Endothelial cell of umbilical vein (primary cell): ENCODE measurements around the gene COA5. TPM values are rescaled to one million over a fixed set of nuclear protein-coding genes. Genes with fewer than 3 reads are reported as not detected.

Experiments
- BruUV-seq: library from RNA; stranded (reverse); fragments of 400-500 nt; replicated peaks from 2 replicates; lab custom pipeline; 2021; lab: Mats Ljungman, UMichigan
- CTCF ChIA-PET: fragments of 300-600, 350-600 bp; sonication (Branson Sonifier 250); formaldehyde crosslinking; loops from one replicate; lab custom pipeline; 2021; ENCODE audit warnings: antibody characterized with exemption, inconsistent platforms; lab: Charles Lee
- POLR2A ChIA-PET: fragments of 300-600, 350-600 bp; sonication (Branson Sonifier 250); formaldehyde crosslinking; loops from one replicate; lab custom pipeline; 2021; ENCODE audit warnings: antibody characterized with exemption, inconsistent platforms; lab: Charles Lee
- DNase-seq: peaks from one replicate; pipeline ENCODE4 v3.0.0-alpha.2; 2011; ENCODE audit warnings: low read depth, low spot score
- FAIRE-seq: peaks from 2 replicates; lab custom pipeline; 2011; peaks lifted over from hg19 to GRCh38; lab: Jason Lieb, UNC
- H2AFZ ChIP-seq: 2 replicates; pipeline ENCODE4 v1.6.0; 2012; ENCODE audit warnings: low read depth, low read length, control low read depth, inconsistent platforms
- H3K27ac ChIP-seq: 2 replicates; pipeline ENCODE4 v1.5.1; 2011; ENCODE audit warnings: low read depth, mild to moderate bottlenecking, control low read depth, low read length, moderate library complexity; ENCODE audit not compliant: insufficient read depth
- H3K27me3 ChIP-seq, 2 experiments: 2 replicates each; pipeline versions ENCODE4 v1.6.0 to v1.6.1; 2011; ENCODE audit warnings: low read length in 2 of 2, mixed read lengths in 1 of 2; ENCODE audit not compliant: control insufficient read depth in 2 of 2, insufficient read depth in 2 of 2
- H3K36me3 ChIP-seq, 2 experiments: 2 replicates in 1 of 2; 3 replicates in 1 of 2; pipeline ENCODE4 v1.5.1; 2011; ENCODE audit warnings: low read length in 2 of 2, mild to moderate bottlenecking in 1 of 2, moderate library complexity in 1 of 2; ENCODE audit not compliant: control insufficient read depth in 2 of 2, insufficient read depth in 2 of 2; ENCODE audit errors: extremely low read depth in 1 of 2
- H3K4me1 ChIP-seq: 3 replicates; pipeline ENCODE4 v1.5.1; 2011; ENCODE audit warnings: mild to moderate bottlenecking, low read length; ENCODE audit not compliant: control insufficient read depth, insufficient read depth; ENCODE audit errors: extremely low read depth
- H3K4me2 ChIP-seq: 2 replicates; pipeline ENCODE4 v1.6.1; 2011; ENCODE audit warnings: low read length, control low read depth, mixed read lengths; ENCODE audit not compliant: insufficient read depth
- H3K4me3 ChIP-seq, 3 experiments: fragments of 200-600 bp in 1 of 3; sonication (generic), shearing (Covaris generic) in 1 of 3; replicated peaks in 1 of 3; 2 replicates each; pipeline ENCODE4 v1.5.1; 2011 to 2016; ENCODE audit warnings: control low read depth in 3 of 3, low read length in 3 of 3, mild to moderate bottlenecking in 2 of 3, inconsistent platforms in 1 of 3, low read depth in 1 of 3, moderate library complexity in 1 of 3; ENCODE audit not compliant: insufficient read depth in 1 of 3
- H3K79me2 ChIP-seq: 2 replicates; pipeline ENCODE4 v1.6.0; 2012; ENCODE audit warnings: low read length, inconsistent platforms; ENCODE audit not compliant: control insufficient read depth, insufficient read depth
- H3K9ac ChIP-seq: replicated peaks from 2 replicates; pipeline ENCODE3; 2011; ENCODE audit warnings: low read length, control low read depth; ENCODE audit not compliant: insufficient read depth; ENCODE audit errors: extremely low read depth
- H3K9me1 ChIP-seq: replicated peaks from 3 replicates; pipeline ENCODE4 v1.6.0; 2011; ENCODE audit warnings: mild to moderate bottlenecking, low read length; ENCODE audit not compliant: control insufficient read depth, insufficient read depth; ENCODE audit errors: extremely low read depth
- H3K9me3 ChIP-seq: replicated peaks from 2 replicates; pipeline ENCODE4 v1.5.1; 2012; ENCODE audit warnings: low read length, inconsistent platforms; ENCODE audit not compliant: control insufficient read depth, insufficient read depth
- H4K20me1 ChIP-seq: replicated peaks from 2 replicates; pipeline ENCODE3; 2011; ENCODE audit warnings: mild to moderate bottlenecking, low read length; ENCODE audit not compliant: control insufficient read depth, insufficient read depth; ENCODE audit errors: extremely low read depth
- CTCF ChIP-seq, 2 donors: IDR thresholded peaks; 1 replicate in 1 of 2; 2 replicates in 1 of 2; pipeline ENCODE4 v1.5.1; 2011; ENCODE audit warnings: low read length in 2 of 2, mild to moderate bottlenecking in 2 of 2, moderate library complexity in 2 of 2, control low read depth in 1 of 2, inconsistent platforms in 1 of 2, low read depth in 1 of 2; ENCODE audit not compliant: insufficient read depth in 1 of 2; ENCODE audit errors: extremely low read depth in 1 of 2
- FOS ChIP-seq: IDR thresholded peaks from 2 replicates; pipeline ENCODE4 v1.6.1; 2011; ENCODE audit warnings: mild to moderate bottlenecking, low read length, moderate library complexity, borderline replicate concordance; ENCODE audit not compliant: insufficient read depth
- GATA2 ChIP-seq: IDR thresholded peaks from 2 replicates; pipeline ENCODE4 v1.7.0; 2011; ENCODE audit warnings: low read depth, mild to moderate bottlenecking, moderate library complexity, mixed read lengths, low read length; ENCODE audit not compliant: insufficient read length, insufficient read depth
- JUN ChIP-seq: IDR thresholded peaks from 2 replicates; pipeline ENCODE4 v1.6.1; 2011; ENCODE audit warnings: borderline replicate concordance, low read depth; ENCODE audit not compliant: insufficient read length, insufficient read depth
- MYC ChIP-seq: IDR thresholded peaks from one replicate; pipeline ENCODE4 v1.6.1; 2011; ENCODE audit warnings: mild to moderate bottlenecking, low read depth, low read length
- POLR2A ChIP-seq: IDR thresholded peaks from 2 replicates; pipeline ENCODE4 v1.6.1; 2012; ENCODE audit warnings: low read depth, mild to moderate bottlenecking, control low read depth, low read length
- POLR2AphosphoS5 ChIP-seq: IDR thresholded peaks from 2 replicates; pipeline ENCODE4 v1.6.1; 2012; ENCODE audit warnings: low read depth, mild to moderate bottlenecking, control low read depth, low read length, moderate library complexity; ENCODE audit not compliant: insufficient read depth
- dilution Hi-C: fragments of 300-500 bp; cut with MboI; formaldehyde crosslinking; loops from one replicate; pipeline ENCODE4 v1.15.0; 2019; ENCODE audit warnings: low sequenced_read_pairs; ENCODE audit not compliant: extremely low pct_ligation_motif_present
- intact Hi-C: fragments of 100-400 bp; cut with micrococcal nuclease; formaldehyde crosslinking; loops from one replicate; pipeline ENCODE4 v1.10.0; 2022
- polyA plus RNA-seq, 4 experiments: library from polyadenylated mRNA; depleted of rRNA in 3 of 4; stranded (reverse) in 3 of 4; unstranded in 1 of 4; fragments of >200 nt; gene quantifications; 2 replicates each; pipeline versions ENCODE4 v1.2.1 to v1.2.3, GENCODE V29; 2011 to 2012; ENCODE audit warnings: missing spikeins in 1 of 4
- total RNA-seq: library from RNA; stranded (reverse); gene quantifications from 2 replicates; pipeline ENCODE4 v1.2.3, GENCODE V29; 2021

COA5 gene
- total and polyA plus RNA-seq, 2 donors (not counting 3 experiments of a cell fraction or from before 2014, with no cell fraction given): 16.5 to 17.7 TPM

DNA sequence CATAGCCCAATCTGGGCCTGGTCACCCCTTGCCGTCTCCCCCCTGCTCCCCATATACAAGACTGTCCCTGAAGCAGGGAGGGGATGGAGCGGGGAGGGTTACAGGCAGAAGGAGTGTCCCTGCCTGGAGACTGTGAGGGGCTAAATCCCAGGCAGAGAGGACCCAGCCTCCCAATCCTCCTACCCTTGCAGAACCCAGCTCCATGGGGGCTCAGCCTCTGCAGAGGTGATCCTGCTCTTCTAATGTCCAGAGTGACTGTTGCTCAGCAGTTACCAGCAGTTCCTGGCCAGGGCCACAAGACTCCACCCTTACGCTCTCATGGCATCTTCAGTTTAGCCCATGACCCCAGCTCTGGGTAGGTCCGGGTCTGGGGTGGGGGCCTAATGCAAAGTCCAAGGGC lies 58.1 kb downstream of the COA5 start:
- no peaks in the 10 kb centered on the region for H3K27me3 ChIP-seq
- DNase-seq (no peak), FAIRE-seq (no peak)
- no peaks in the 10 kb centered on the region for H3K79me2 ChIP-seq
- CTCF ChIA-PET: no interaction called here
- no peak overlapping the region for H3K9ac ChIP-seq
- dilution Hi-C loops (no loop called here), intact Hi-C loops (no loop called here)
- H2AFZ ChIP-seq: no peak overlapping the region
- H3K4me3 ChIP-seq: no peak overlapping the region
- H3K4me2 ChIP-seq: no peak overlapping the region
- H3K36me3 ChIP-seq: peaks cover 0 to 21% of the 10 kb centered on the region in 2 experiments
- POLR2A ChIA-PET: no interaction called here
- no peaks in the 10 kb centered on the region for H3K4me1 ChIP-seq
- H3K27ac ChIP-seq: no peak overlapping the region
- no peaks in the 10 kb centered on the region for H3K9me1 ChIP-seq
- no peak for TF ChIP-seq GATA2
- TF ChIP-seq MYC: no peak
- TF ChIP-seq POLR2A: no peak
- TF ChIP-seq POLR2AphosphoS5: no peak
- no peak for TF ChIP-seq JUN
- no peak for TF ChIP-seq CTCF (IDR thresholded peaks at IDR 0.05; ENCODE audit: extremely low read depth in 1 of 2, insufficient read depth in 1 of 2, low read depth in 1 of 2, low read length in 2 of 2)
- TF ChIP-seq FOS: no peak
- H3K9me3 ChIP-seq: no peaks in the 10 kb centered on the region
- no TSS peak for BruUV-seq
- no peaks in the 10 kb centered on the region for H4K20me1 ChIP-seq

Other genes starting within 250 kb of the COA5 start
- gene INPP4A, start 163.7 kb downstream of the COA5 start, total RNA-seq: 25.7 and 28.8 TPM in 2 replicates
- gene INPP4A, start 163.7 kb downstream of the COA5 start, polyA plus RNA-seq: 11.8 and 14.9 TPM in 2 replicates
- gene UNC50, start 77 bp upstream of the COA5 start, total RNA-seq: 33.5 and 35.3 TPM in 2 replicates
- 42.9 and 56.6 TPM in 2 replicates for gene UNC50, start 77 bp upstream of the COA5 start, polyA plus RNA-seq
- 42.2 and 47.6 TPM in 2 replicates for gene MGAT4A, start 122.6 kb upstream of the COA5 start, total RNA-seq
- 8.2 and 9.2 TPM in 2 replicates for gene MGAT4A, start 122.6 kb upstream of the COA5 start, polyA plus RNA-seq